Measurements from ENCODE around the gene CRY2. TPM values are rescaled to one million over a fixed set of nuclear protein-coding genes. Genes with fewer than 3 reads are reported as not detected.

CRY2 gene
- total RNA-seq, 6 experiments from 2014 or later, result 19.6 to 104 (median 31.5) TPM

DNA sequence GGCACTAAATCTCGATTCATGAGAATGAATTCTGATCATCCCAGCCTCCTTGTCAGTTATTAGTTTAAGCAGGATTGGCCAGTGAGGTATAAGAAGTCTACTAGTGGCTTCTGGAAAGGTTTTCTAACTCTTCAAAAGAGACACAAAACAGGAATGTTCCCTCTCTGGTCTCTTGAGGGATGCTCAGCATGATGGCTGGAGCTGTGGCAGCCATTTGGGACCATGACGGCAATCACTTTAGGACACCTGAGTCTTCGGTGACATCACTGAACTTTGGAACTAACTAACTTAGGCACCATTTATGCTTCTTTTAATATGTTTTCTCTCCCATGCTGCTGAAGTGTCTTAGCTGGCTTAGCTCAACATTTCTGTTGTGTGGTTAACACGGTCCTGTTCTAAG, 20.2 kb upstream of the CRY2 start:
- ATAC-seq (no peak), DNase-seq (no peak)
- intact Hi-C loops (cut with DNase I), result no loop called here
- no peaks in the 10 kb centered on the region for H3K4me1 ChIP-seq
- no peaks in the 10 kb centered on the region for H3K27me3 ChIP-seq
- TF ChIP-seq, protein P1, sequence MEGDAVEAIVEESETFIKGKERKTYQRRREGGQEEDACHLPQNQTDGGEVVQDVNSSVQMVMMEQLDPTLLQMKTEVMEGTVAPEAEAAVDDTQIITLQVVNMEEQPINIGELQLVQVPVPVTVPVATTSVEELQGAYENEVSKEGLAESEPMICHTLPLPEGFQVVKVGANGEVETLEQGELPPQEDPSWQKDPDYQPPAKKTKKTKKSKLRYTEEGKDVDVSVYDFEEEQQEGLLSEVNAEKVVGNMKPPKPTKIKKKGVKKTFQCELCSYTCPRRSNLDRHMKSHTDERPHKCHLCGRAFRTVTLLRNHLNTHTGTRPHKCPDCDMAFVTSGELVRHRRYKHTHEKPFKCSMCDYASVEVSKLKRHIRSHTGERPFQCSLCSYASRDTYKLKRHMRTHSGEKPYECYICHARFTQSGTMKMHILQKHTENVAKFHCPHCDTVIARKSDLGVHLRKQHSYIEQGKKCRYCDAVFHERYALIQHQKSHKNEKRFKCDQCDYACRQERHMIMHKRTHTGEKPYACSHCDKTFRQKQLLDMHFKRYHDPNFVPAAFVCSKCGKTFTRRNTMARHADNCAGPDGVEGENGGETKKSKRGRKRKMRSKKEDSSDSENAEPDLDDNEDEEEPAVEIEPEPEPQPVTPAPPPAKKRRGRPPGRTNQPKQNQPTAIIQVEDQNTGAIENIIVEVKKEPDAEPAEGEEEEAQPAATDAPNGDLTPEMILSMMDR (IDR thresholded peaks at IDR 0.05), result no peak
- no peak for TF ChIP-seq POLR2A (IDR thresholded peaks at IDR 0.05)
- H3K4me3 ChIP-seq, result no peak overlapping the region
- WGBS (ENCODE audit: insufficient coverage, low coverage, low lambda C conversion rate, missing lambda C conversion rate), result 84% methylated on average over 3 of the region's 4 CpGs
- H3K27ac ChIP-seq, result no peak overlapping the region
- no peaks in the 10 kb centered on the region for H3K9me3 ChIP-seq
- no peaks in the 10 kb centered on the region for H3K36me3 ChIP-seq

DNA sequence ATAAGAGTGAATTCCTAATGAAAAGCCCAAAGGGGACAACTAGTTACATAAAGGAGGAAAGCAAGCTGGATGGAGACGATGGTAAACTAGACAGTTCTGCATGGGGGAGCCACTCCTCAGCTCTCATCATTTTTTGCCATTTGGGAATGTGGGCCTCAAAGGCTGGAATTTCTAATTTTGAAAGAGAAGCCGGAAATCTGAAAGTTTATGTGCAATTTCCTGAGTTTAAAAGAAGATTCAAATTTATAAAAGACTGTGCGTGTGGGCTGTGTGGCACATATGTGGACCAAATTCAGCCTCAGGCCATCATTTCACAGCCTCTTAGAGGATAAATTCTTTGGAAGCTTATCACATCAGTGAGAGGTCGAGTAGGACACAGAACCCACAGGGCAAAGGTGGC, 18.3 kb upstream of the CRY2 start:
- no peaks in the 10 kb centered on the region for H3K9me3 ChIP-seq
- no peak overlapping the region for H3K27ac ChIP-seq
- no peaks in the 10 kb centered on the region for H3K36me3 ChIP-seq
- no peak overlapping the region for H3K4me3 ChIP-seq
- TF ChIP-seq, protein P1 (IDR thresholded peaks at IDR 0.05), result no peak
- no peak for TF ChIP-seq POLR2A (IDR thresholded peaks at IDR 0.05)
- peaks cover 0 to 2% (median 0%) of the 10 kb centered on the region in 4 donors for H3K4me1 ChIP-seq
- no peaks in the 10 kb centered on the region for H3K27me3 ChIP-seq
- no peak for ATAC-seq
- no peak for DNase-seq
- whole genome bisulfite sequencing (ENCODE audit: insufficient coverage, low coverage, low lambda C conversion rate, missing lambda C conversion rate), result 45% methylated on average over 4 of the region's 4 CpGs
- intact Hi-C loops (cut with DNase I), result no loop called here

DNA sequence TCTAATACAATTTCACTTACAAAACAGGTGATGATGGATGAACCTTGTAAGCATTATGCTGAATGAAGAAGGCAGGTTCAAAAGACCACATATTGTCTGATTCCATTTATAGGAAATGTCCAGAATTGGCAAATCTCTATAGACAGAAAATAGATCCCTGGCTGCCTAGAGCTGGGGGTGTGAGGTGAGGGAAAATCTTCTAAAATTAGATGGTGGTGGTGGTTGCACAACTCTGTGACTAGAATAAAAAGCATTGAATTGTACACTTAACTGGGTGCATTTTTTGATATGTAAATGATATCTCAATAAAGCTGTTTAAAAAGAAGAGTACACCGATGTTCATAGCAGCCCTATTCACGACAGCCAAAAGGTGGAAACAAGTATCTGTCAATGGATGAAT, 16.7 kb upstream of the CRY2 start:
- intact Hi-C loops (cut with DNase I), result no loop called here
- no peak for DNase-seq
- no peak for ATAC-seq
- no peaks in the 10 kb centered on the region for H3K27me3 ChIP-seq
- H3K27ac ChIP-seq, result no peak overlapping the region
- H3K9me3 ChIP-seq, result no peaks in the 10 kb centered on the region
- peaks cover 0 to 9% (median 0%) of the 10 kb centered on the region in 4 donors for H3K4me1 ChIP-seq
- no peak overlapping the region for H3K4me3 ChIP-seq
- no peaks in the 10 kb centered on the region for H3K36me3 ChIP-seq
- WGBS (ENCODE audit: insufficient coverage, low coverage, low lambda C conversion rate, missing lambda C conversion rate), result 71% methylated on average over 2 of the region's 2 CpGs
- TF ChIP-seq, protein P1 (IDR thresholded peaks at IDR 0.05), result no peak
- TF ChIP-seq POLR2A (IDR thresholded peaks at IDR 0.05), result no peak

DNA sequence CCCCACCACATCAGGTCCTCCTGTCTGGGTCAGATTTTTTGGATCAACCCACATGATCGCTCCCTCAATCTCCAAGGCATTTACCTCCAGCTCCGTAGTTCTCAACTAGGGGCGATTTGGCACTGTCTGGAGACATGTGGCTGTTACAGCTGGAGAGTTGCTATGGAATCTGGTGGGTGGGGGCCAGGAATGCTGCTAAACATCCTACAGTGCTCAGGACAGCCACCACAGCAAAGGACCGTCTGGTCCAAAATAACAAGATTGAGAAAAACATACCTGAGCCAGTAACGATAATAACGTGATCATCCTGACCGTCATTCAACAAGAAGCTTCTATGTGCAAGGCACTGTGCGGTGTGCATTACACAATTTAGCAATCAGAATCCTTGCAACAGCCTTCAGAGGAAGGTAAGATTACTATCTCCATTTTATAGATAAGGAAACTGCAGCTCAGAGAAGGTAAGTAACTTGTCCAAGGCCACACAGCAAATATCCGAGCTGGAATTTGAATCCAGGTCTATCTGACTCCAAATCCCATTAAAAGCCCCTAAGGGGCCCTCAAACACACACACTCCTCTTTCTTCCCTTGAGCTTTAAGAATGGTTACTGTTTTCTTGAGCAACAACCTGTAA, 14.3 kb upstream of the CRY2 start:
- H3K4me3 ChIP-seq, result no peak overlapping the region
- ATAC-seq (no peak), DNase-seq (no peak)
- intact Hi-C loops (cut with DNase I), result no loop called here
- no peaks in the 10 kb centered on the region for H3K36me3 ChIP-seq
- H3K4me1 ChIP-seq, result peaks cover 0 to 9% (median 0%) of the 10 kb centered on the region in 4 donors
- no peaks in the 10 kb centered on the region for H3K9me3 ChIP-seq
- no peak for TF ChIP-seq POLR2A (IDR thresholded peaks at IDR 0.05)
- TF ChIP-seq, protein P1 (IDR thresholded peaks at IDR 0.05), result no peak
- WGBS (ENCODE audit: insufficient coverage, low coverage, low lambda C conversion rate, missing lambda C conversion rate), result 78% methylated on average over 6 of the region's 9 CpGs
- H3K27me3 ChIP-seq, result no peaks in the 10 kb centered on the region
- H3K27ac ChIP-seq, result no peak overlapping the region
